Activated CD4-positive, alpha-beta T cell treated with anti-CD3 and anti-CD28 coated beads for 36 hours (primary cell): Measurements from ENCODE around the gene STAM. TPM values are rescaled to one million over a fixed set of nuclear protein-coding genes. Genes with fewer than 3 reads are reported as not detected.
A peak's percentile ranks its signal among the peaks of the same experiment; 100 is the strongest.

Experiments
- ATAC-seq: fragments of 200-7000 bp; cut with Tn5 transposase; one replicate; pipeline ENCODE4 v1.10.0; 2021; ENCODE audit warnings: mild to moderate bottlenecking, moderate library complexity
- CTCF ChIA-PET: fragments of 350-600 bp; sonication (Branson Sonifier 250); formaldehyde crosslinking; loops from one replicate; lab custom pipeline; 2021; ENCODE audit warnings: antibody characterized with exemption; lab: Charles Lee
- POLR2A ChIA-PET: fragments of 350-600 bp; sonication (Branson Sonifier 250); formaldehyde crosslinking; loops from one replicate; lab custom pipeline; 2021; ENCODE audit warnings: antibody characterized with exemption, inconsistent platforms; lab: Charles Lee
- DNase-seq: peaks from one replicate; pipeline ENCODE4 v3.0.0-alpha.2; 2020
- H3K27ac Mint-ChIP-seq: one replicate; pipeline ENCODE4 v1.8.0; 2021; ENCODE audit warnings: mixed read lengths
- H3K27me3 Mint-ChIP-seq: one replicate; pipeline ENCODE4 v1.8.0; 2021; ENCODE audit warnings: mixed read lengths
- H3K36me3 Mint-ChIP-seq: one replicate; pipeline ENCODE4 v1.8.0; 2021; ENCODE audit warnings: low read depth, mixed read lengths
- H3K4me1 Mint-ChIP-seq: one replicate; pipeline ENCODE4 v1.8.0; 2021; ENCODE audit warnings: mixed read lengths
- H3K4me3 Mint-ChIP-seq: one replicate; pipeline ENCODE4 v1.8.0; 2021; ENCODE audit warnings: mild to moderate bottlenecking, moderate library complexity, mixed read lengths
- H3K9me3 Mint-ChIP-seq: one replicate; pipeline ENCODE4 v1.8.0; 2021; ENCODE audit warnings: low read depth, mixed read lengths
- intact Hi-C, 2 experiments: fragments of 100-400 bp; cut with DNase I in 1 of 2; cut with micrococcal nuclease in 1 of 2; formaldehyde crosslinking; loops; one replicate each; pipeline versions ENCODE4 v1.14.2 to v1.15.1; 2022 to 2024; cut with DNase I, micrococcal nuclease
- total RNA-seq, 2 experiments: library from RNA; stranded (reverse); gene quantifications; one replicate each; pipeline ENCODE4 v1.2.3, GENCODE V29; 2021

STAM gene
- total RNA-seq, 2 experiments from 2014 or later: 17.9 to 23.8 TPM

DNA sequence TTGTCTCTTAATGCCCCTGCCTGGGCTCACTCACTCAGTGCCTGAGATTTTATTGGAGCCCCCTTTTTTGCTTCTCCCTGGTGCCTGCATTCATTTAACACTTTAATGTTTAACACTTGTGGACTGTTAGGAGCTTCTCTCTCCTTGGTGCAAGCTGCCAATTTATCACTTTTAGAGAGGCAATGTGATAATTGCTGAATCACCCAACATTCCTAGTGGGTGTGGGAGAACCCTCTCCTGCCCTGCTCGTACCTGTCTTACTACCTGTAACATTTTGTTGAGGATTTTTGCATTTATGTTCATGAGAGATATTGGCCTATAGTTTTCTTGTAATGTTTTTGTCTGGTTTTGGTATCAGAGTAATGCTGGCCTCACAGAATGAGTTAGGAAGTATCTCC lies 13.2 kb downstream of the STAM start:
- H3K9me3 Mint-ChIP-seq: peaks cover 15% of the 10 kb centered on the region
- CTCF ChIA-PET: interaction anchor here (0.5 to 0.6 kb wide), 2 partner anchors 14 to 943 kb away, joined by 3 read pairs; no protein-coding TSS in a partner anchor
- POLR2A ChIA-PET: no interaction called here

DNA sequence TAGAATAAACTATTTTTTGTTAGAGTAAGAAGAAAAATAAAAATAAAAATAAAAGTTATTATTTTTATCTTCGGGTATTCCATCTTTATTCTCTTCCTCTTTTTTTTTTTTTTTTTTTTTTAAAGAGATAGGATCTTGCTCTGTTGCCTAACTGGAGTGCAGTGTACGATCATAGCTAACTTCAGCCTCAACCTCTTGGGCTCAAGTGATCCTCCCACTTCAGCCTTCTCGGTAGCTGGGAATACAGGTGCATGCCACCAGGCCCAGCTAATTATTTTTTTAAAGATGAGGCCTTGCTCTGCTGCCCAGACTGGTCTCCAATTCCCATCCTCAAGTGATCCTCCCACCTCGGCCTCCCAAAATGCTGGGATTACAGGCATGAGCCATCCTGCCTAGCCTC lies 15.4 kb downstream of the STAM start:
- H3K9me3 Mint-ChIP-seq: peaks cover 6% of the 10 kb centered on the region
- ATAC-seq (no peak), DNase-seq (no peak)
- intact Hi-C loops: no loop called here
- CTCF ChIA-PET: interaction anchor here (0.7 kb wide), 1 partner anchor 13 kb away, joined by 3 read pairs; no protein-coding TSS in a partner anchor
- H3K4me1 Mint-ChIP-seq: peaks cover 74% of the 10 kb centered on the region
- H3K27me3 Mint-ChIP-seq: no peaks in the 10 kb centered on the region
- POLR2A ChIA-PET: no interaction called here
- H3K27ac Mint-ChIP-seq: peak overlapping the region; percentile 14
- H3K36me3 Mint-ChIP-seq: peaks cover 46% of the 10 kb centered on the region
- no peak overlapping the region for H3K4me3 Mint-ChIP-seq

More for the DNA sequence above, 13.2 kb downstream of the STAM start:
- Mint-ChIP-seq H3K4me1 (peaks cover 73% of the 10 kb centered on the region), H3K36me3 (peaks cover 49% of the 10 kb centered on the region), H3K4me3 (peak overlapping the region; percentile 16), H3K27ac (no peak overlapping the region), H3K27me3 (no peaks in the 10 kb centered on the region)
- ATAC-seq (no peak), DNase-seq (no peak)
- intact Hi-C loops: no loop called here

DNA sequence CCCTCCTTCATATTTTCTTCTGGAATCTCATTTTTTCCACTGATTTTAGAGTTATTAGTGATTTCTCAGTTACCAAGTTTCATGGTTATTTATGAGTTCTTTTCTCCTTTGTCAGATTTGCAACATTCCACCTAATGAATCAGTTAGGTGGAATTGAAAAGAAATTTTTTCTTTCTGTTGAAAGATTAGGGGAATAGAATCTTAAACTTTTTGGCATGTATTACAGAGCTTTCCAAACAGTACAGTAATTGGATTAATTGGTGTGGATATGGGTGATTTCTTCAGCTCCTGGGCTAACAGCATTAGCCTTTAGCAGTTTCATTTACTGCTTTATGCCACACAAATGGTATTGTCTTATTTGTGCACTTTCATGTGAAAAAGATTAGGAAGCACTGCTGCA lies 17.0 kb downstream of the STAM start:
- ChIA-PET CTCF (no interaction called here), POLR2A (no interaction called here)
- ATAC-seq (no peak), DNase-seq (no peak)
- Mint-ChIP-seq H3K9me3 (peaks cover 6% of the 10 kb centered on the region), H3K4me3 (no peak overlapping the region), H3K4me1 (peaks cover 62% of the 10 kb centered on the region), H3K27me3 (no peaks in the 10 kb centered on the region), H3K36me3 (peaks cover 39% of the 10 kb centered on the region), H3K27ac (no peak overlapping the region)
- intact Hi-C loops: no loop called here

DNA sequence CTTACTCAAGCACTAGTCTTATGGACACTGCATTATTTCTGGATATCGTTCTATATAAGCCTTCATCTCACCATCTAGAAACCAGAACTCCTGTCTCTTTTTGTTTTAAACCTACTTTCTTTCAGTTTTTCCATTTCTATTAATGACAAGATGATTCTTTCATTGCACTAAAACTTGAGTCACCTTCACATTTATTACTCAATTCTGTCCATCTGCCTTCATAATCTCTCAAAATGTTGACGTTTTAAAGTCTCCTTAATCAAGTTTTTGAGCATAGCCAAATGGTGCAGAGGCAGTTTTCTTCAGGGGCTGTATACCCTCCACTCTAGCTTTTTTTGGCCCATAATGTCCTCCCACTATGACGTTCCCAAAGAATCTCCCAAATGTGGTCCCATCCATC lies 17.6 kb downstream of the STAM start:
- CTCF ChIA-PET: interaction anchor here (1.2 to 1.8 kb wide), 2 partner anchors 8 to 9 kb away, joined by 3 to 7 read pairs; no protein-coding TSS in a partner anchor
- intact Hi-C loops: no loop called here
- peaks cover 59% of the 10 kb centered on the region for H3K4me1 Mint-ChIP-seq
- no peak overlapping the region for H3K27ac Mint-ChIP-seq
- no peak for DNase-seq
- no peak for ATAC-seq
- peaks cover 36% of the 10 kb centered on the region for H3K36me3 Mint-ChIP-seq
- no peak overlapping the region for H3K4me3 Mint-ChIP-seq
- POLR2A ChIA-PET: no interaction called here
- H3K9me3 Mint-ChIP-seq: peaks cover 3% of the 10 kb centered on the region
- no peaks in the 10 kb centered on the region for H3K27me3 Mint-ChIP-seq

DNA sequence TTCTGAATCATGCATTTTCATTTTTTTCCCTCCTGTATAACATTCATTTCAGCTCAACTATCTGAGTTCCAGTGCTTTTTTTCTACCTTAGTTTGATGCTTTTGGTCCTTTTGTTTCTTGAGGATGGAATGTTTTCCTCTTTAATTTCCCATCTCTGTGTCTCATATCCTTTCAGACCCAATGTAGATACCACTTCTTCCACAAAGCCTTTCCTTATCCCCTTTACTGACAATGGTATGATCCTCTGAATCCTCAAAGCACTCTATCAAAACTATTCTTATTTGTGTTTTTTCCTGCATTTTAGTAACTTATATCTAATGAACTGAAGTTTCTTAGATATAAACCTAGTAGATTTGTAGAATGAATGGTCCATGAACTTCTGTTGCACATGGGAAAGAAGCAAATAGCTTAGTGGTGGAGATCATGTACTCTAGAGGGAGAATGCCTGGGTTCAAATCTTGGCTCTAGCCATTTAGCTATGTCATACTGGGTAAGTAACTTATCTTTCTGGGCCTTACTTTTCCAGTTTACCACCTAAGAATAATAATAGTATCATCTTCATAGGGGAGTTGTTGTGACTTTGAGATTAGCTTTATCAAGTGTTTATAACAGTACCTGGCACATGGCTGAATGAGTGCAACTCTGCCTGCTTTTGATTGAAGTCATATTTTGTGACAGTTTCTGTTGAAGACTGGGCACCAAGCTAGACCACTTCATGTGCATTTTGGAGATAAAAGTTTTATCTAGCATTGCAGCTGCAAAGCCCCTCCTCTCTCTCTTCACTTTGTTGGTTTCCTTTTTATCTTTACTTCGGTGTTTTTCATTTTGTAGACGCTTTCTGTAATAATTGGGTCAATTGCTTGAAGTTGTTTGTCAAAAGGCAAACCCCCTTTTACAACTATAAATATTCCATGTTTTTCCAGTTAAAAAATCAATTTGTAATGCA lies 18.5 kb downstream of the STAM start:
- H3K36me3 Mint-ChIP-seq: peaks cover 33% of the 10 kb centered on the region
- H3K4me3 Mint-ChIP-seq: peak overlapping the region; percentile 7
- POLR2A ChIA-PET: no interaction called here
- intact Hi-C loops: no loop called here
- DNase-seq (no peak), ATAC-seq (peak; percentile 30)
- CTCF ChIA-PET: interaction anchor here (0.6 to 1.8 kb wide), 4 partner anchors 8 to 52 kb away, joined by 3 to 7 read pairs (median 4); no protein-coding TSS in a partner anchor
- peak overlapping the region; percentile 1 for H3K27ac Mint-ChIP-seq
- H3K27me3 Mint-ChIP-seq: no peaks in the 10 kb centered on the region
- peaks cover 52% of the 10 kb centered on the region for H3K4me1 Mint-ChIP-seq
- peaks cover 1% of the 10 kb centered on the region for H3K9me3 Mint-ChIP-seq

DNA sequence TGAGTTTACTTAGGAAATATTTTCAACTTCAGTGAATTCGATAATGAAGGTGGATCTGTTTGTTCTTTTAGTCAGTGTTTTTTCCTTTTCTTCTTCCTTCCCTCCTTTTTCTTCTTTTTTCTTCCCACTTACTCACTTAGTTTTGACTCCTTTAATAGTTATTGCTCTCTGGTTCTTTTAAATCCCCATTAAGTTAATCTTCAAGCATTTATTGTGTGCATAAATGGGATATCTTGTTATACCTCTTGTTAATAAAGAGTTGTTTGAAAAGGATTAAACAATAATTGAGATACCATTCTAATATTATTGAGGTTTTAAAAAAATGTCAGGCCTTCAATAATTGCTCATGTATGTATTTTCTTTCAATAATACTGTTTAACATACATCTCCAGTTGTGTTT lies 19.5 kb downstream of the STAM start:
- no peak for DNase-seq
- Mint-ChIP-seq H3K4me3 (no peak overlapping the region), H3K27ac (no peak overlapping the region), H3K27me3 (no peaks in the 10 kb centered on the region), H3K36me3 (peaks cover 27% of the 10 kb centered on the region), H3K4me1 (peaks cover 52% of the 10 kb centered on the region), H3K9me3 (no peaks in the 10 kb centered on the region)
- intact Hi-C loops: no loop called here
- ChIA-PET POLR2A (no interaction called here), CTCF (interaction anchor here (1.2 to 1.8 kb wide), 2 partner anchors 10 to 14 kb away, joined by 3 to 7 read pairs; no protein-coding TSS in a partner anchor)
- ATAC-seq: no peak

DNA sequence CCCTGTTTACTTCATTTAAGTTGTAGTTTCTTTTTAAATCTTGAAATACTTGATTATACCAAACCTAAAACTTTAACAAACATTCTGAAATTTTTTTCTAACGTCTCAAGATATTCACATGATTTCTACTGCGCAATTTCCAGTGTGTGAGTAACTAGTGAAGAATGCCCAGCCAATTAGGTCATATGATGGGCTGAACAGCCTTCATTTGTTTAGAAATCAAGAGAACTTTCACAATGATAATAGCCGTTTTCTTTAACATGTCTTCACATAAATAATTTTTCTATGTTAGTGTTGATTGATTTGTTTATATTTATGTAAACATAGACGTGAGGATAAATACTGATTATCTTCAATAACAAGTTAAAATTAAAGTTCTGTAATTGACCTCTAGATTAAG lies 21.8 kb downstream of the STAM start:
- no peak overlapping the region for H3K4me3 Mint-ChIP-seq
- peaks cover 63% of the 10 kb centered on the region for H3K4me1 Mint-ChIP-seq
- H3K9me3 Mint-ChIP-seq: no peaks in the 10 kb centered on the region
- no peaks in the 10 kb centered on the region for H3K27me3 Mint-ChIP-seq
- CTCF ChIA-PET: no interaction called here
- POLR2A ChIA-PET: no interaction called here
- ATAC-seq (no peak), DNase-seq (no peak)
- H3K36me3 Mint-ChIP-seq: peaks cover 27% of the 10 kb centered on the region
- intact Hi-C loops: no loop called here
- no peak overlapping the region for H3K27ac Mint-ChIP-seq

DNA sequence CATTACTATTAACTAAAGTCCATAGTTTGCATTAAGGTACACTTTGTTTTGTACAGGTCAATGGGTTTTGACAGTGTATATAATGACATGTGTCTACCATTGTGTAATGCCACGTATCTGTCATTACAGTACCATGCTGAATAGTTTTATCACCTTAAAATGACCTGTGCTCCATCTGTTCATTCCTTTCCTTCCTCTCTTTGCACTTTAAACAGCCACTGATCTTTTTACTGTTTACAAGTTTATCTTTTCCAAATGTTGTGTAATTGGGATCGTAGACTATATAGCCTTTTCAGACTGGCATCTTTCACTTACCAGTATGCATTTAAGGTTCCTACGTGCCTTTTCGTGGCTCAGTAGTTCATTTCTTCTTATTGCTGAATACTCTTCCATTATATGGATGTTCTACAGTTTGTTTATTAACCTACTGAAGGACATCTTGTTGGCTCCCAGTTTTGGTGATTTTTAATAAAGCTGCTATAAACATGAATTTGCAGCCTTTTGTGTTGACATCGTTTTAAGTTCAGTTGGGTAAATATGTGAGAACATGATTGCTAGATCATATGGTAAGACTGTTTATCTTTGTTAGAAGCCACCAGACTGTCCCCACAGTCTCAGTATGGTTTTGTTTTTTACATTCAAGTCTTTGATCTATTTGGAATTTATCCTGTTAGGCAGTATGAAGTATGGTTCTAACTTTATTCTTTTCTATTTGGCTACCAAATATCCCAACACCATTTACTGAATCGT lies 24.7 kb downstream of the STAM start:
- Mint-ChIP-seq H3K4me1 (peaks cover 55% of the 10 kb centered on the region), H3K27ac (peak overlapping the region; percentile 56), H3K27me3 (no peaks in the 10 kb centered on the region), H3K4me3 (no peak overlapping the region), H3K9me3 (no peaks in the 10 kb centered on the region), H3K36me3 (peaks cover 13% of the 10 kb centered on the region)
- ChIA-PET POLR2A (interaction anchor here (1.7 kb wide), 1 partner anchor 24 kb away, joined by 5 read pairs; the partner anchor contains the start of gene STAM), CTCF (interaction anchor here (0.9 to 1.1 kb wide), 2 partner anchors 21 to 25 kb away, joined by 3 to 8 read pairs; partner anchors contain the start of gene STAM)
- peak; percentile 64 for ATAC-seq
- no peak for DNase-seq
- intact Hi-C loops: loop anchor here (1.0 kb wide), 2 partner anchors 24 to 51 kb away; partner anchors contain the start of genes STAM (in 2 of the 2) and HACD1 (in 1 of the 2)

DNA sequence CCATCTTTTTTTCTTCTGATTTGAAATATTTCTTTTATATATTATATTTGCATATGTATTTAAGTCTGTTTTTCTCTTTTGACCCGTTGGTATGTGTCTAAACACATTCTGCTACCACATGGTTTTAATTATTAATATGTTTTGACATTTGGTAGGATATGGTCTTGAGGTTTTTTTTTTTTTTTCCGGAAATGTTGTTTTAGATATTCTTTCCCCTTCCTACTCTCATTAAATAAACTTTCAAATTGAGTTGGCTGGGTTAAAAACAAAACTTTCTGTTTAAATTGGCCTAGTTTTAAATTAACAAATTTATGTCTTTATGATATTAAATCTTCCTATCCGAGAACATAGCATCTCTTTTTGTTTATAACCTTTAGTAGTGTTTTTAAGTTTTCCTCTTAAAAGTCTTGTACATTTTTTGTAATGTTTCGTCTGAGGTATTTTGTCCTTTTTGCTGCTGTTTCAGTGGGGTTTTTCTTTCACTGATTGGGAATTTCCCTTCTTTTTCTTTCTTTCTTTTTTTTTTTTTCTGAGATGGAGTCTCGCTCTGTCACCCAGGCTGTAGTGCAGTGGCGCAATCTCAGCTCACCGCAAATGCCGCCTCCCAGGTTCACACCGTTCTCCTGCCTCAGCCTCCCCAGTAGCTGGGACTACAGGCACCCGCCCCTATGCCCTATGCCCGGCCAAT lies 25.4 kb downstream of the STAM start:
- peaks cover 57% of the 10 kb centered on the region for H3K4me1 Mint-ChIP-seq
- ATAC-seq: peak; percentile 66

DNA sequence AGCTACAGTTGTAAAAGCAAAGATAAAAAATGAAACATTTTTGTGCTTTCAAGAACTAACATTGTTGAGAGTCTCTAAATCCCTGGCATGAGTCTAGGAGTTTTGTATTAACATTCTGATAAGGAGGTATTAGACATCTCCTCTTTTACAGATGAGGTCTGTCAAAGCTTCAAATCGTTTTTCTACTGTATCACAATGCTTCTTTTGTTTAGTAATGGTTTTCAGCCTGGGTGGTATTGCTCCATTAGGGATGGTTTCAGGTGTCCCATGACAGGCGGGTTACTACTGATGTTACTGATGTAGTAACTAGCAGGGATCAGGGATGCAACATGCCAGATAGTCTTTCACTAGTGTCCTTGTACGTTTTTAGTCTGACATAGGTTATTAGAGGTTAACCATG lies 27.4 kb downstream of the STAM start:
- Mint-ChIP-seq H3K27ac (no peak overlapping the region), H3K27me3 (no peaks in the 10 kb centered on the region), H3K4me1 (peaks cover 64% of the 10 kb centered on the region), H3K4me3 (no peak overlapping the region), H3K36me3 (peaks cover 11% of the 10 kb centered on the region), H3K9me3 (no peaks in the 10 kb centered on the region)
- DNase-seq: no peak
- intact Hi-C loops: no loop called here
- POLR2A ChIA-PET: no interaction called here
- no peak for ATAC-seq
- CTCF ChIA-PET: interaction anchor here (0.7 to 0.9 kb wide), 2 partner anchors 10 to 12 kb away, joined by 3 read pairs; no protein-coding TSS in a partner anchor

More for the DNA sequence above, 25.4 kb downstream of the STAM start:
- no peaks in the 10 kb centered on the region for H3K27me3 Mint-ChIP-seq
- POLR2A ChIA-PET: interaction anchor here (1.7 kb wide), 1 partner anchor 25 kb away, joined by 5 read pairs; the partner anchor contains the start of gene STAM
- H3K4me3 Mint-ChIP-seq: peak overlapping the region; percentile 67
- intact Hi-C loops: loop anchor here (1.0 kb wide), 2 partner anchors 25 to 52 kb away; partner anchors contain the start of genes STAM (in 2 of the 2) and HACD1 (in 1 of the 2)
- CTCF ChIA-PET: no interaction called here
- peak; percentile 69 for DNase-seq
- H3K27ac Mint-ChIP-seq: peak overlapping the region; percentile 88
- H3K36me3 Mint-ChIP-seq: peaks cover 11% of the 10 kb centered on the region
- H3K9me3 Mint-ChIP-seq: no peaks in the 10 kb centered on the region
